ENCODE results near the gene NT5C1B.
"Not testable (repeated sequence)": the region's sequence is repeated elsewhere in the genome, so short reads cannot be mapped to it uniquely, and the experiment has no call there.

NT5C1B gene

GRCh38 chr2:18589354-18589753, at the start of gene NT5C1B:
Gene NT5C1B, minus strand, starts transcription at chr2:18589569. Its CDS starts 101 bp downstream, at chr2:18589468.
- no peak for DNase-seq

- no peak for DNase-seq
Observed at GRCh38 chr2:18637196-18637595, 47.8 kb upstream of the NT5C1B start.

GRCh38 chr2:18632699-18633098, 43.3 kb upstream of the NT5C1B start:
- DNase-seq, result not testable (repeated sequence)

GRCh38 chr2:18630941-18631340, 41.6 kb upstream of the NT5C1B start:
- DNase-seq, result no peak

GRCh38 chr2:18630541-18630940, 41.2 kb upstream of the NT5C1B start:
- DNase-seq, result no peak

GRCh38 chr2:18630101-18630500, 40.7 kb upstream of the NT5C1B start:
- DNase-seq, result no peak

- DNase-seq, result no peak
Observed at GRCh38 chr2:18626958-18627650, 37.7 kb upstream of the NT5C1B start.

GRCh38 chr2:18626256-18626668, 36.9 kb upstream of the NT5C1B start:
- DNase-seq, result no peak

GRCh38 chr2:18625563-18625962, 36.2 kb upstream of the NT5C1B start:
- DNase-seq, result no peak

- DNase-seq, result no peak
Observed at GRCh38 chr2:18623782-18624181, 34.4 kb upstream of the NT5C1B start.

- no peak for DNase-seq
Observed at GRCh38 chr2:18620867-18621632, 31.7 kb upstream of the NT5C1B start.

GRCh38 chr2:18619091-18619490, 29.7 kb upstream of the NT5C1B start:
- no peak for DNase-seq

GRCh38 chr2:18614041-18614440, 24.7 kb upstream of the NT5C1B start:
- no peak for DNase-seq

GRCh38 chr2:18612133-18612532, 22.8 kb upstream of the NT5C1B start:
- DNase-seq, result no peak

- no peak for DNase-seq
Observed at GRCh38 chr2:18611604-18612003, 22.2 kb upstream of the NT5C1B start.

- DNase-seq, result no peak
Observed at GRCh38 chr2:18611184-18611583, 21.8 kb upstream of the NT5C1B start.

GRCh38 chr2:18610651-18611050, 21.3 kb upstream of the NT5C1B start:
- DNase-seq, result no peak

GRCh38 chr2:18610090-18610489, 20.7 kb upstream of the NT5C1B start:
- DNase-seq, result no peak

- DNase-seq, result no peak
Observed at GRCh38 chr2:18605115-18605514, 15.7 kb upstream of the NT5C1B start.

GRCh38 chr2:18604531-18604885, 15.1 kb upstream of the NT5C1B start:
- no peak for DNase-seq

GRCh38 chr2:18603854-18604530, 14.6 kb upstream of the NT5C1B start:
- no peak for DNase-seq

- no peak for DNase-seq
Observed at GRCh38 chr2:18602298-18602697, 12.9 kb upstream of the NT5C1B start.

- DNase-seq, result no peak
Observed at GRCh38 chr2:18600255-18600613, 10.9 kb upstream of the NT5C1B start.
